ENCODE results near the gene PCNA.

DNA sequence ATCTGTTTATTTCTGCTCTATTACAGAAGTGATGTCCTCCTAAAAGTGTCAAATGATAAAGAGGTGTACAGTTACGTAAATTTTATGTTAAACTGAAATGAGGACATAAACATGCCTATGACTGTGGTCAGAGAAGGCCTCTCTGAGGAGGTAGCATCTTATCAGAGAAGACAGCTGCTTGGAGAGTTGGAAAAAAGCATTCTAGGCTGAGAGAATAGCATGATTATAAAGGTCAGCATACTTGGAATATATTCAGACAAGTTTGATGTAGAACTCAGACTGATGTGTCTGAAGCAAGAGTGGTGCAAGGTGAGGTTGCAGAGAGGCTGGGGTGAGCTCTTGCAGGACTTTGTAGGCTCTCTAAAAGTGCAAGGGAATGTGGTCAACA lies 3.1 kb upstream of the PCNA start:
- TF ChIP-seq POLR2A (IDR thresholded peaks at IDR 0.05; ENCODE audit: extremely low read depth, insufficient read length) (no peak), MAX (IDR thresholded peaks at IDR 0.05; ENCODE audit: low read depth, low read length) (no peak), MYC (IDR thresholded peaks at IDR 0.05; ENCODE audit: low read depth, low read length) (no peak)
- TF ChIP-seq, protein P1, sequence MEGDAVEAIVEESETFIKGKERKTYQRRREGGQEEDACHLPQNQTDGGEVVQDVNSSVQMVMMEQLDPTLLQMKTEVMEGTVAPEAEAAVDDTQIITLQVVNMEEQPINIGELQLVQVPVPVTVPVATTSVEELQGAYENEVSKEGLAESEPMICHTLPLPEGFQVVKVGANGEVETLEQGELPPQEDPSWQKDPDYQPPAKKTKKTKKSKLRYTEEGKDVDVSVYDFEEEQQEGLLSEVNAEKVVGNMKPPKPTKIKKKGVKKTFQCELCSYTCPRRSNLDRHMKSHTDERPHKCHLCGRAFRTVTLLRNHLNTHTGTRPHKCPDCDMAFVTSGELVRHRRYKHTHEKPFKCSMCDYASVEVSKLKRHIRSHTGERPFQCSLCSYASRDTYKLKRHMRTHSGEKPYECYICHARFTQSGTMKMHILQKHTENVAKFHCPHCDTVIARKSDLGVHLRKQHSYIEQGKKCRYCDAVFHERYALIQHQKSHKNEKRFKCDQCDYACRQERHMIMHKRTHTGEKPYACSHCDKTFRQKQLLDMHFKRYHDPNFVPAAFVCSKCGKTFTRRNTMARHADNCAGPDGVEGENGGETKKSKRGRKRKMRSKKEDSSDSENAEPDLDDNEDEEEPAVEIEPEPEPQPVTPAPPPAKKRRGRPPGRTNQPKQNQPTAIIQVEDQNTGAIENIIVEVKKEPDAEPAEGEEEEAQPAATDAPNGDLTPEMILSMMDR (IDR thresholded peaks at IDR 0.05; ENCODE audit: low read depth, low read length): no peak

Measured in NB4 (cell line).